NCI-H1436 (cell line): ENCODE measurements around the gene CDC45.
A peak's percentile ranks its signal among the peaks of the same experiment; 100 is the strongest.

ENCODE experiments used
- DNase-seq: peaks from one replicate; lab custom pipeline; 2025; lab: John Stamatoyannopoulos, UW

CDC45 gene

GRCh38 chr22:19470010-19470409, 9.7 kb upstream of the CDC45 start:
- DNase-seq: no peak

GRCh38 chr22:19471572-19471971, 8.1 kb upstream of the CDC45 start:
- DNase-seq: no peak

GRCh38 chr22:19472233-19472632, 7.5 kb upstream of the CDC45 start:
- DNase-seq: no peak

- DNase-seq: no peak
Observed at GRCh38 chr22:19473578-19473977, 6.1 kb upstream of the CDC45 start.

GRCh38 chr22:19476023-19476422, 3.7 kb upstream of the CDC45 start:
- no peak for DNase-seq

- DNase-seq: no peak
Observed at GRCh38 chr22:19477321-19478044, 2.2 kb upstream of the CDC45 start.

GRCh38 chr22:19478045-19478900, 1.4 kb upstream of the CDC45 start:
- no peak for DNase-seq

- DNase-seq: peak; percentile 56
Observed at GRCh38 chr22:19478901-19479354, 792 bp upstream of the CDC45 start, which contains the start of gene UFD1. TSS of gene UFD1 (minus strand) at chr22:19479193. CDS start at chr22:19479085, 108 bp downstream.

- no peak for DNase-seq
Observed at GRCh38 chr22:19480173-19480568, 451 bp downstream of the CDC45 start.

GRCh38 chr22:19480789-19481188, 1.1 kb downstream of the CDC45 start:
- DNase-seq: no peak

- DNase-seq: no peak
Observed at GRCh38 chr22:19482297-19482696, 2.6 kb downstream of the CDC45 start.

- DNase-seq: no peak
Observed at GRCh38 chr22:19483481-19484244, 3.9 kb downstream of the CDC45 start.

GRCh38 chr22:19488285-19488684, 8.6 kb downstream of the CDC45 start:
- no peak for DNase-seq

GRCh38 chr22:19488884-19489843, 9.4 kb downstream of the CDC45 start:
- DNase-seq: no peak

- no peak for DNase-seq
Observed at GRCh38 chr22:19490628-19491230, 11.0 kb downstream of the CDC45 start.

GRCh38 chr22:19492504-19493174, 12.9 kb downstream of the CDC45 start:
- no peak for DNase-seq

GRCh38 chr22:19494001-19494560, 14.4 kb downstream of the CDC45 start:
- no peak for DNase-seq

GRCh38 chr22:19494676-19495173, 15.0 kb downstream of the CDC45 start:
- DNase-seq: no peak

- DNase-seq: no peak
Observed at GRCh38 chr22:19495562-19496323, 16.0 kb downstream of the CDC45 start.
